GM23248 (cell line): ENCODE data around the gene SNRPN. TPM values are rescaled to one million over a fixed set of nuclear protein-coding genes. Genes with fewer than 3 reads are reported as not detected.

Experiments used
- DNase-seq: peaks from one replicate; pipeline ENCODE4 v3.0.0-alpha.2; 2015
- H2AFZ ChIP-seq: fragments of 200-600 bp; sonication (generic); 2 replicates; pipeline ENCODE4 v1.6.1; 2016; ENCODE audit warnings: antibody characterized with exemption
- H3F3A ChIP-seq: fragments of 200-600 bp; sonication (generic); 2 replicates; pipeline ENCODE4 v1.6.1; 2016; ENCODE audit warnings: mild to moderate bottlenecking, antibody characterized with exemption, mixed run types; ENCODE audit not compliant: insufficient read depth
- H3K27ac ChIP-seq: fragments of 200-600 bp; sonication (generic); 2 replicates; pipeline ENCODE4 v1.5.1; 2016; ENCODE audit warnings: mild to moderate bottlenecking
- H3K27me3 ChIP-seq: fragments of 200-600 bp; sonication (generic); replicated peaks from 2 replicates; pipeline ENCODE4 v1.6.1; 2016; ENCODE audit warnings: mild to moderate bottlenecking; ENCODE audit not compliant: insufficient read depth
- H3K36me3 ChIP-seq: fragments of 200-600 bp; sonication (generic); 2 replicates; pipeline ENCODE4 v1.6.1; 2016; ENCODE audit warnings: low read depth, mild to moderate bottlenecking
- H3K4me1 ChIP-seq: fragments of 200-600 bp; sonication (generic); 2 replicates; pipeline ENCODE4 v1.6.1; 2016; ENCODE audit warnings: mild to moderate bottlenecking; ENCODE audit not compliant: insufficient read depth
- H3K4me2 ChIP-seq: fragments of 200-600 bp; sonication (generic); one replicate; pipeline ENCODE4 v1.6.1; 2016; ENCODE audit warnings: mild to moderate bottlenecking; ENCODE audit not compliant: unreplicated experiment
- H3K4me3 ChIP-seq: fragments of 200-600 bp; sonication (generic); 2 replicates; pipeline ENCODE4 v1.5.1; 2016; ENCODE audit warnings: mild to moderate bottlenecking
- H3K79me2 ChIP-seq: fragments of 200-600 bp; sonication (generic); 2 replicates; pipeline ENCODE4 v1.6.1; 2016; ENCODE audit warnings: mild to moderate bottlenecking; ENCODE audit not compliant: insufficient read depth
- H3K9ac ChIP-seq: fragments of 200-600 bp; sonication (generic); 2 replicates; pipeline ENCODE4 v1.6.1; 2016; ENCODE audit warnings: mild to moderate bottlenecking
- H3K9me2 ChIP-seq: fragments of 200-600 bp; sonication (generic); 2 replicates; pipeline ENCODE4 v1.6.1; 2016; ENCODE audit warnings: mixed run types, mild to moderate bottlenecking, moderate library complexity; ENCODE audit not compliant: insufficient read depth
- H3K9me3 ChIP-seq: fragments of 200-600 bp; sonication (generic); one replicate; pipeline ENCODE4 v1.6.1; 2017; ENCODE audit warnings: low read depth
- H4K20me1 ChIP-seq: fragments of 200-600 bp; sonication (generic); 2 replicates; pipeline ENCODE4 v1.6.0; 2016; ENCODE audit not compliant: insufficient read depth
- EZH2 ChIP-seq: fragments of 200-600 bp; sonication (generic); IDR thresholded peaks from 2 replicates; pipeline ENCODE4 v1.6.1; 2018; ENCODE audit warnings: antibody characterized with exemption, mild to moderate bottlenecking; ENCODE audit not compliant: insufficient read depth, poor library complexity, severe bottlenecking
- EZH2phosphoT487 ChIP-seq: fragments of 200-600 bp; sonication (generic); IDR thresholded peaks from 2 replicates; pipeline ENCODE4 v1.6.1; 2018; ENCODE audit warnings: antibody characterized with exemption, moderate library complexity, mild to moderate bottlenecking, low read depth; ENCODE audit not compliant: insufficient read depth
- WGBS, 2 experiments: methylation state at CpG; one replicate each; pipeline ENCODE4 v1.1.6; 2015 to 2017; ENCODE audit warnings: low lambda C conversion rate in 2 of 2, low coverage in 1 of 2; ENCODE audit errors: missing lambda C conversion rate in 2 of 2; 5-methylcytosine and 5-hydroxymethylcytosine counted together
- in situ Hi-C: fragments of 300-500 bp; cut with MboI; formaldehyde crosslinking; loops from 2 replicates; pipeline ENCODE4 v1.15.0; 2020
- polyA plus RNA-seq: library from polyadenylated mRNA; unstranded; fragments of >200 nt; fragmentation: Nextera tagmentation; extraction: Ambion mirVana; gene quantifications from 2 replicates; pipeline ENCODE4 v1.2.1, GENCODE V29; 2016
- total RNA-seq: library from RNA; depleted of rRNA; stranded (reverse); fragments of >200 nt; shearing (Covaris generic); gene quantifications from 2 replicates; pipeline ENCODE4 v1.2.3, GENCODE V29; 2014

Gene SNRPN
- total and polyA plus RNA-seq, 2 experiments from 2014 or later = 101 to 103 TPM

GRCh38 chr15:24940236-24940635 lies 14.6 kb upstream of the SNRPN start:
- Histone ChIP-seq H3K36me3 (no peaks in the 10 kb centered on the region), H3K4me1 (no peaks in the 10 kb centered on the region), H3K9ac (no peak overlapping the region), H3F3A (no peaks in the 10 kb centered on the region), H3K4me3 (no peak overlapping the region), H3K4me2 (no peak overlapping the region), H3K9me3 (no peaks in the 10 kb centered on the region), H3K9me2 (no peaks in the 10 kb centered on the region), H3K27me3 (no peaks in the 10 kb centered on the region), H3K27ac (no peak overlapping the region), H4K20me1 (no peaks in the 10 kb centered on the region), H2AFZ (no peak overlapping the region), H3K79me2 (no peaks in the 10 kb centered on the region)
- in situ Hi-C loops = no loop called here
- 2% methylated on average over 2 of the region's 2 CpGs for WGBS, 2 experiments
- no peak for DNase-seq
- TF ChIP-seq EZH2 (no peak), EZH2phosphoT487 (no peak)

- no peaks in the 10 kb centered on the region for H3K36me3 ChIP-seq
- H3K9me2 ChIP-seq = no peaks in the 10 kb centered on the region
- DNase-seq = no peak
- H3K9me3 ChIP-seq = no peaks in the 10 kb centered on the region
- no peaks in the 10 kb centered on the region for H3K79me2 ChIP-seq
- 11 to 14% methylated on average over 1 of the region's 1 CpG for WGBS, 2 experiments
- H3K27me3 ChIP-seq = no peaks in the 10 kb centered on the region
- no peaks in the 10 kb centered on the region for H3K4me1 ChIP-seq
- no peak overlapping the region for H3K4me2 ChIP-seq
- TF ChIP-seq EZH2 (no peak), EZH2phosphoT487 (no peak)
- H3K4me3 ChIP-seq = no peak overlapping the region
- in situ Hi-C loops = no loop called here
- H4K20me1 ChIP-seq = no peaks in the 10 kb centered on the region
- no peaks in the 10 kb centered on the region for H3F3A ChIP-seq
- no peak overlapping the region for H2AFZ ChIP-seq
- H3K9ac ChIP-seq = no peak overlapping the region
- no peak overlapping the region for H3K27ac ChIP-seq
These were observed 11.4 kb upstream of the SNRPN start for GRCh38 chr15:24943361-24943760.

- Histone ChIP-seq H3K27me3 (no peaks in the 10 kb centered on the region), H3K4me3 (no peak overlapping the region), H3K9me3 (no peaks in the 10 kb centered on the region), H2AFZ (no peak overlapping the region), H4K20me1 (no peaks in the 10 kb centered on the region), H3K4me1 (no peaks in the 10 kb centered on the region), H3K4me2 (no peak overlapping the region), H3K27ac (no peak overlapping the region), H3F3A (no peaks in the 10 kb centered on the region), H3K9ac (no peak overlapping the region), H3K36me3 (no peaks in the 10 kb centered on the region), H3K79me2 (no peaks in the 10 kb centered on the region), H3K9me2 (no peaks in the 10 kb centered on the region)
- in situ Hi-C loops = no loop called here
- 0 to 5% methylated on average over 1 of the region's 1 CpG for WGBS, 2 experiments
- no peak for DNase-seq
- no peak for TF ChIP-seq EZH2
- TF ChIP-seq EZH2phosphoT487 = no peak
These were observed 9.8 kb upstream of the SNRPN start for GRCh38 chr15:24944954-24945353.

- Histone ChIP-seq H3K9ac (no peak overlapping the region), H3K79me2 (no peaks in the 10 kb centered on the region), H3K36me3 (no peaks in the 10 kb centered on the region), H3K27ac (no peak overlapping the region), H3K9me2 (no peaks in the 10 kb centered on the region), H3K4me2 (no peak overlapping the region), H3K4me3 (no peak overlapping the region), H3K9me3 (no peaks in the 10 kb centered on the region), H2AFZ (no peak overlapping the region), H3F3A (no peaks in the 10 kb centered on the region), H4K20me1 (no peaks in the 10 kb centered on the region), H3K4me1 (no peaks in the 10 kb centered on the region), H3K27me3 (no peaks in the 10 kb centered on the region)
- TF ChIP-seq EZH2phosphoT487 (no peak), EZH2 (no peak)
- DNase-seq = no peak
- WGBS, 2 experiments = 15 to 27% methylated on average over 1 of the region's 1 CpG
- in situ Hi-C loops = no loop called here
These were observed 9.1 kb upstream of the SNRPN start for GRCh38 chr15:24945711-24946110.

GRCh38 chr15:24948495-24948894 lies 6.3 kb upstream of the SNRPN start:
- DNase-seq = no peak
- Histone ChIP-seq H4K20me1 (no peaks in the 10 kb centered on the region), H3K4me3 (no peak overlapping the region), H3K9ac (no peak overlapping the region), H2AFZ (no peak overlapping the region), H3F3A (no peaks in the 10 kb centered on the region), H3K4me2 (no peak overlapping the region), H3K9me2 (no peaks in the 10 kb centered on the region), H3K27ac (no peak overlapping the region), H3K4me1 (no peaks in the 10 kb centered on the region), H3K79me2 (no peaks in the 10 kb centered on the region), H3K36me3 (no peaks in the 10 kb centered on the region), H3K27me3 (no peaks in the 10 kb centered on the region), H3K9me3 (no peaks in the 10 kb centered on the region)
- no peak for TF ChIP-seq EZH2
- no peak for TF ChIP-seq EZH2phosphoT487
- 27 to 29% methylated on average over 3 of the region's 3 CpGs for WGBS, 2 experiments
- in situ Hi-C loops = no loop called here
